Transverse colon (tissue), 4 donors: ENCODE measurements around the gene RIN3. TPM values are rescaled to one million over a fixed set of nuclear protein-coding genes. Genes with fewer than 3 reads are reported as not detected.

ENCODE experiments used
- DNase-seq: peaks from one replicate; pipeline ENCODE4 v3.0.0-alpha.2; 2019
- H3K27ac ChIP-seq, 4 donors: fragments of 200-600 bp; sonication (generic); 2 replicates each; pipeline ENCODE4 v1.5.1; 2016 to 2018; ENCODE audit warnings: inconsistent platforms in 4 of 4
- H3K27me3 ChIP-seq: fragments of 200-600 bp; sonication (generic); 2 replicates; pipeline ENCODE4 v1.5.1; 2017; ENCODE audit warnings: inconsistent platforms
- H3K36me3 ChIP-seq, 4 donors: fragments of 200-600 bp; sonication (generic); 2 replicates each; pipeline ENCODE4 v1.5.1; 2017 to 2019; ENCODE audit warnings: inconsistent platforms in 4 of 4
- H3K4me1 ChIP-seq, 4 donors: fragments of 200-600 bp; sonication (generic); 2 replicates each; pipeline ENCODE4 v1.5.1; 2017 to 2020; ENCODE audit warnings: inconsistent platforms in 4 of 4
- H3K4me3 ChIP-seq, 4 donors: fragments of 200-600 bp; sonication (generic); 1 replicate in 1 of 4; 2 replicates in 3 of 4; pipeline versions ENCODE4 v1.5.1 to v1.6.1; 2017 to 2019; ENCODE audit warnings: inconsistent platforms in 4 of 4
- H3K9me3 ChIP-seq, 2 donors: fragments of 200-600 bp; sonication (generic); 2 replicates each; pipeline ENCODE4 v1.5.1; 2017 to 2019; ENCODE audit warnings: inconsistent platforms in 2 of 2
- EP300 ChIP-seq: sonication (generic); formaldehyde crosslinking; IDR thresholded peaks from one replicate; pipeline ENCODE4 v1.6.1; 2017; ENCODE audit warnings: antibody characterized with exemption, low read depth
- POLR2A ChIP-seq: fragments of 450-650 bp; IDR thresholded peaks from one replicate; pipeline ENCODE4 v1.6.1; 2016; ENCODE audit warnings: antibody characterized with exemption, mild to moderate bottlenecking, moderate library complexity
- POLR2AphosphoS5 ChIP-seq, 3 donors: sonication (generic); formaldehyde crosslinking; IDR thresholded peaks; one replicate each; pipeline ENCODE4 v1.6.1; 2016; ENCODE audit warnings: antibody characterized with exemption in 3 of 3
- WGBS, 2 donors: methylation state at CpG; one replicate each; pipeline ENCODE4 v1.1.5; 2018; ENCODE audit warnings: low coverage in 1 of 2; 5-methylcytosine and 5-hydroxymethylcytosine counted together
- in situ Hi-C, 4 donors: fragments of 200-750 bp; cut with MboI; loops; one replicate each; pipeline versions ENCODE4 v1.15.0 to v1.15.1; 2017; ENCODE audit warnings: low sequenced_read_pairs in 3 of 4, low pct_ligation_motif_present in 1 of 4, low pct_unique_long_range_greater_than_20kb in 1 of 4
- intact Hi-C: fragments of 100-400 bp; cut with DNase I; formaldehyde crosslinking; loops from one replicate; pipeline ENCODE4 v1.15.1; 2023; ENCODE audit warnings: low total_unique reads
- total RNA-seq, 4 donors: library from RNA; depleted of rRNA; stranded (reverse); fragments of >200 nt; gene quantifications; one replicate each; pipeline ENCODE4 v1.1.0, GENCODE V29; 2016
- TF ChIP-seq, protein P1 (sequence below), 5 experiments: fragments of 200-600 bp in 3 of 5; fragments of 450-650 bp in 2 of 5; sonication (generic) in 3 of 5; IDR thresholded peaks; 1 replicate in 2 of 5; 2 replicates in 3 of 5; pipeline ENCODE4 v1.5.1; 2016 to 2017; ENCODE audit warnings: antibody characterized with exemption in 5 of 5, inconsistent platforms in 3 of 5, mild to moderate bottlenecking in 2 of 5, moderate library complexity in 1 of 5

Gene RIN3
- total RNA-seq, 4 donors from 2014 or later, result 16.2 to 24.3 (median 20.7) TPM

DNA sequence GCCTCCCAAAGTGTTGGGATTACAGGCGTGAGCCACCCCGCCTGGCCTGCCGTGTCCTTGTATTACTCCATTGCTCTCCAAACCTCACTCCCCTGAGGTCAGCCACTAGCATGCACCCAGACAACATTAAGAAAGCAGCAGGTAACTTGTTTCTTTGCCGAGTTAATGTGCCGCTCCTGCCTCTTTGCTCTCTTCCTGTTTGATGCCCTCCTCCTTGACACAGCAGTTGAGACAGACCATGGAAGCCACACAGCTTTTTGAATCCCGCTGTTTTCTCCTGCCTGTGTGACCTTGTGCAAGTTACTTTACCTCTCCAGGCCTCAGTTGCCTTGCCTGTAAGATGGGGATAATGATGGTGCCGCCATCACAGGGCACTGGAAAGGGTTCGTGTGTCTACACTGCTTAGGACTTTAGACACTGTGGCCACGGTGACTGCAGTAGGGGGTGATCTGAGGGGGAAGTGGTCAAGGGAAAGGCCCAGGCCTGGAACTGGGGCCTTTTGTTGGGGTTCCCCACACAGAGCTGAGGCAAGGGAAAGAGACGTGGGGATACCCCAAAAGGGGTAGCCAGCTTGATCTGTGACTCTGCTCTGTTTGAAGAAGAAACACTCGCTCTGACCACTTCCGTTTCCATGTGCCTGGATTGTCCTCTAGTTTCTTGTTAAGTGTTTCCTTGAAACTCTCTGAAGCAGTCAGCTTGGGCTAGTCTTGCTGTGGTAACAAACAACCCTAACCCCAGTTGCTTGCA lies 69.3 kb downstream of the RIN3 start:
- peaks cover 0 to 3% (median 0%) of the 10 kb centered on the region in 4 donors for H3K36me3 ChIP-seq
- TF ChIP-seq, protein P1, sequence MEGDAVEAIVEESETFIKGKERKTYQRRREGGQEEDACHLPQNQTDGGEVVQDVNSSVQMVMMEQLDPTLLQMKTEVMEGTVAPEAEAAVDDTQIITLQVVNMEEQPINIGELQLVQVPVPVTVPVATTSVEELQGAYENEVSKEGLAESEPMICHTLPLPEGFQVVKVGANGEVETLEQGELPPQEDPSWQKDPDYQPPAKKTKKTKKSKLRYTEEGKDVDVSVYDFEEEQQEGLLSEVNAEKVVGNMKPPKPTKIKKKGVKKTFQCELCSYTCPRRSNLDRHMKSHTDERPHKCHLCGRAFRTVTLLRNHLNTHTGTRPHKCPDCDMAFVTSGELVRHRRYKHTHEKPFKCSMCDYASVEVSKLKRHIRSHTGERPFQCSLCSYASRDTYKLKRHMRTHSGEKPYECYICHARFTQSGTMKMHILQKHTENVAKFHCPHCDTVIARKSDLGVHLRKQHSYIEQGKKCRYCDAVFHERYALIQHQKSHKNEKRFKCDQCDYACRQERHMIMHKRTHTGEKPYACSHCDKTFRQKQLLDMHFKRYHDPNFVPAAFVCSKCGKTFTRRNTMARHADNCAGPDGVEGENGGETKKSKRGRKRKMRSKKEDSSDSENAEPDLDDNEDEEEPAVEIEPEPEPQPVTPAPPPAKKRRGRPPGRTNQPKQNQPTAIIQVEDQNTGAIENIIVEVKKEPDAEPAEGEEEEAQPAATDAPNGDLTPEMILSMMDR (IDR thresholded peaks at IDR 0.05), result no peak
- TF ChIP-seq EP300 (no peak), POLR2AphosphoS5 (IDR thresholded peaks at IDR 0.05) (no peak), POLR2A (no peak)
- no peak overlapping the region for H3K4me3 ChIP-seq
- WGBS, 2 donors, result 80 to 90% methylated on average over 2 to 12 of the region's 12 CpGs
- no peaks in the 10 kb centered on the region for H3K9me3 ChIP-seq
- peaks cover 18 to 32% (median 22%) of the 10 kb centered on the region in 4 donors for H3K4me1 ChIP-seq
- in situ Hi-C loops (no loop called here), intact Hi-C loops (no loop called here)
- H3K27ac ChIP-seq, result no peak overlapping the region
- no peaks in the 10 kb centered on the region for H3K27me3 ChIP-seq
- no peak for DNase-seq

DNA sequence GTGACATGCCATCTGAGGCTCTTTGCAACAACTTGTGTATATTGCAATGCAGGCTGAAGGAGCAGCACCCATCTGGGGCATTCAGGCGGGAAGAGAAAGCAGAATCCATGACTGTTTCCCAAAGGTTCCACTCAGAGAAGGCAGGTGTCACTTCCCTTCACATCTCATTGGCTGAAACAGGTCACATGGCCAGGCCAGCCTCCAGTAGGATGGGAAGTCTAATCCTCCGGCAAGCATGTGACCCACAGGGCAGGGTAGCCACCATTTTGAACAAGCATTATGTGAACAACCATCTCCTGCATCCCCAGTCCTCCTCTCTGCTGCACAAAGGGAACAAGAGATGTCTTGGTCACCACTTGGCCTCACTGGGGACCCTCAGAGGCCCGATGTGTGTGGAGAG lies 70.6 kb downstream of the RIN3 start:
- in situ Hi-C loops (no loop called here), intact Hi-C loops (no loop called here)
- TF ChIP-seq EP300, result no peak
- TF ChIP-seq, protein P1 (IDR thresholded peaks at IDR 0.05), result no peak
- TF ChIP-seq POLR2A, result no peak
- no peak for TF ChIP-seq POLR2AphosphoS5 (IDR thresholded peaks at IDR 0.05)
- H3K36me3 ChIP-seq, result no peaks in the 10 kb centered on the region
- no peak overlapping the region for H3K4me3 ChIP-seq
- peaks cover 18 to 32% (median 23%) of the 10 kb centered on the region in 4 donors for H3K4me1 ChIP-seq
- no peak for DNase-seq
- H3K9me3 ChIP-seq, result no peaks in the 10 kb centered on the region
- H3K27me3 ChIP-seq, result no peaks in the 10 kb centered on the region
- H3K27ac ChIP-seq, result peak overlapping the region in 2 of 4 donors; percentile 66 to 82
- 97% methylated on average over 3 of the region's 3 CpGs; no CpG with 5 or more reads in 1 of the 2 donors for WGBS, 2 donors

DNA sequence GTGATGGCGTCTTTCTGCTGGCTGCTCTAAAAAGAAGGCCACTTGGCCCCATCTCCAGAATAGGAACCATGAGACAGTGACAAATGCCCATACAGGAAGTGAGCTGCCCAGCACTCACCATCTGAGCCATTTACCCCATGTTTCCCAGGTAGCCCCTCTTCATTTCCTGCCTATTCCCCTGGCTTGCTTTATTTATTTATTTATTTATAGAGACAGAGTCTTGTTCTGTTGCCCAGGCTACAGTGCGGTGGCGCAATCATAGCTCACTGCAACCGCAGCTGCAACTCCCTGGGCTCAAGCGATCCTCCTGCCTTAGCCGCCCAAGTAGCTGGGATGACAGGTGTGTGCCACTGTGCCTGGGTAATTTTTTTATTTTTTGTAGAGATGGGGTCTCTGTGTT lies 71.2 kb downstream of the RIN3 start:
- in situ Hi-C loops, result no loop called here
- DNase-seq, result no peak
- H3K4me1 ChIP-seq, result peaks cover 18 to 33% (median 23%) of the 10 kb centered on the region in 4 donors
- H3K4me3 ChIP-seq, result no peak overlapping the region
- no peaks in the 10 kb centered on the region for H3K36me3 ChIP-seq
- TF ChIP-seq POLR2AphosphoS5 (IDR thresholded peaks at IDR 0.05) (no peak), POLR2A (no peak), EP300 (no peak)
- TF ChIP-seq, protein P1 (IDR thresholded peaks at IDR 0.05), result no peak
- intact Hi-C loops, result no loop called here
- no peaks in the 10 kb centered on the region for H3K9me3 ChIP-seq
- peak overlapping the region; percentile 66 to 82 (median 77) for H3K27ac ChIP-seq
- H3K27me3 ChIP-seq, result no peaks in the 10 kb centered on the region
- WGBS, 2 donors, result 85 to 100% methylated on average over 1 to 6 of the region's 6 CpGs

DNA sequence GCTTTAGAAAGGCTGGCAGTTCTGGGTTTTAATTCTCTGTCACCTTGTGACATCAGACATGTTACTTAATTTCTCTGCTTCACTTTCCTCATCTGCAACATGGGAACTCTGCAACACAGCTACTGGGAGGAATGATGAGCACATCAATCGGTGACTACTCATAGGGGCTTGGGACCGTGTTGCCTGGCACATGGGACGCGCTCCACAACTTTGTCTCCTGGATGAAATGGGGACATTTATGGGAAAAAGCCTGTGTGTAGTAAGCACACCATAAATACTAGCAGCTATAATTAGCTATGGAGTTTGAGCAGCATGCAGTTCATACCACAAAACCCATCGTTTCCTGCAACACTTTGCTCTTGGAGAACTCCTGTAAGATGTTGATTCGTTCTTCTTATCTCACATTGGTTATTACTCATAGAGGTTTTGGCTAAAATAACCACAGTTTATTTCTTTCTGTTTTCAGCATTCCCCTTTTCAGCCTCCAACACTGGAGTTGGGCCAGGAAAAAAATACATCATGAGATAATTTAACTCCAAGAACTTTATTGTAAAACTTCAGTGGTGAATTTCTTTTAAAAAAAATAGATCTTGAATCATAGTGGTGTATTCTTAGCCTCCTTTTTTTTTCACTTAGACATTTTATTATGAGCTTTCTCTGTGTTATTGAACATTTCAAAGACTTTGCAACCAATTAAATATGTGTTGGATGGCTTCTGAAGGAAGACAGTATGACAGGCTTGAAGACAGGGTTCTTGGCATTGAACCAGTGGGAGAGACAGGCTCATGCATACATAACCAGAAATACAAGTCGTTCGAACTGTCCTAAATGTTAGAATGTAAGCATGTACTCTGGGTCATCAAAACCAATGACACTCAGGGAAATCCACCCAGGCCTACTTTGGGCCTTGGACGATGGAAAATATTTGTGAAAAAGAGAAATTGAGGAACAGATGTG lies 72.7 kb downstream of the RIN3 start:
- Histone ChIP-seq H3K27me3 (no peaks in the 10 kb centered on the region), H3K36me3 (no peaks in the 10 kb centered on the region), H3K9me3 (no peaks in the 10 kb centered on the region), H3K27ac (peak overlapping the region; percentile 66 to 82 (median 77)), H3K4me1 (peaks cover 18 to 45% (median 25%) of the 10 kb centered on the region in 4 donors), H3K4me3 (no peak overlapping the region)
- DNase-seq, result no peak
- in situ Hi-C loops, result no loop called here
- intact Hi-C loops, result no loop called here
- TF ChIP-seq EP300 (peak; percentile 30), POLR2A (no peak), POLR2AphosphoS5 (IDR thresholded peaks at IDR 0.05) (peak; percentile 30 to 55 (median 31))
- TF ChIP-seq, protein P1 (IDR thresholded peaks at IDR 0.05), result no peak
- 39 to 46% methylated on average over 5 to 9 of the region's 9 CpGs for WGBS, 2 donors
